ENCODE measurements around the gene DIPK1C.

DNA sequence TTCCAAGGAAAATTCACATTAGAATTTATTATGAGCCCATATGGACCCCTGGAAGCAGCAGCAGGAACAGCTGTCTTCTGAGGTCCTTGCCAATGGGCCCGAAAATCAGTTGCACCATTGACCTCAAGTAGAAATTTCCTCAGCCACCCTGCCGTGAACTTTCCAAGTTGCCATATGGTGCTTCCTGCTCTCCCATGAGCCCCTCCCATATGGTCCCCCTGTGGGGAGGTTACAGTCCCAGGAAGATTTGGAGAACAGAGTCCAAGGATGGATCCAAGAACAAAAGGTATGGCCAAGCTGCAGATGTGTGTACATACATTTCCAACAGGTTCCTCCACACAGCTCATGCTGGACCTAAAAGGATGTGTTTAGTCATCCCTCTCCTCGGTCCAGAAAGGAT lies 34.6 kb downstream of the DIPK1C start:
- TF ChIP-seq EP300 (IDR thresholded peaks at IDR 0.05; ENCODE audit: low read depth): no peak
- TF ChIP-seq CTCF (IDR thresholded peaks at IDR 0.05): no peak
- no peak for TF ChIP-seq POLR2AphosphoS5 (IDR thresholded peaks at IDR 0.05)
- no peak for TF ChIP-seq POLR2A (IDR thresholded peaks at IDR 0.05)

All from transverse colon (tissue), 4 donors.